Measurements from ENCODE around the gene DTX3. TPM values are rescaled to one million over a fixed set of nuclear protein-coding genes. Genes with fewer than 3 reads are reported as not detected.
"Not testable (repeated sequence)": the region's sequence is repeated elsewhere in the genome, so short reads cannot be mapped to it uniquely, and the experiment has no call there.

The DTX3 gene
- total and polyA plus RNA-seq, 12 donors = 16.9 to 58.2 (median 22.2) TPM

GRCh38 chr12:57632073-57632957, 27.7 kb downstream of the DTX3 start:
- 1% methylated on average over 60 to 67 of the region's 67 CpGs for WGBS, 2 donors
- Histone ChIP-seq H3K4me3 (peak overlapping the region; percentile 57 to 78 (median 65)), H3K27ac (peak overlapping the region in 5 of 10 donors; percentile 13 to 49 (median 28)), H3K36me3 (no peaks in the 10 kb centered on the region), H3K27me3 (peaks cover 6 to 89% (median 60%) of the 10 kb centered on the region in 7 donors), H3K9me3 (no peaks in the 10 kb centered on the region), H3K4me1 (peaks cover 0 to 31% (median 21%) of the 10 kb centered on the region in 9 donors)
- intact Hi-C loops (cut with DNase I) = loop anchor here in 3 of 10 donors (2.0 to 5.0 kb wide), 2 partner anchors 50 to 175 kb away; partner anchors contain the start of genes GLI1 (in 2 of the 3) and INHBE (in 2 of the 3)
- DNase-seq (no peak), ATAC-seq (peak; percentile 30 to 67 (median 48))
- peak in 1 of 9 donors; percentile 8 for TF ChIP-seq CTCF (IDR thresholded peaks at IDR 0.05)

GRCh38 chr12:57632958-57633840, 28.6 kb downstream of the DTX3 start, which contains the start of gene B4GALNT1:
TSS of gene B4GALNT1 (minus strand) at chr12:57633201. CDS start at chr12:57632132, 1,069 bp downstream.
- intact Hi-C loops (cut with DNase I) = loop anchor here in 3 of 10 donors (2.0 to 5.0 kb wide), 2 partner anchors 50 to 176 kb away; partner anchors contain the start of genes GLI1 (in 2 of the 3) and INHBE (in 2 of the 3)
- Histone ChIP-seq H3K4me1 (peaks cover 0 to 24% (median 15%) of the 10 kb centered on the region in 9 donors), H3K36me3 (no peaks in the 10 kb centered on the region), H3K4me3 (peak within 1 kb of the TSS; percentile 57 to 78 (median 65)), H3K27ac (peak within 1 kb of the TSS in 5 of 10 donors; percentile 13 to 49 (median 28)), H3K9me3 (no peaks in the 10 kb centered on the region), H3K27me3 (peaks cover 6 to 85% (median 54%) of the 10 kb centered on the region in 7 donors)
- DNase-seq (peak; percentile 36 to 71), ATAC-seq (peak; percentile 80 to 91 (median 88))
- TF ChIP-seq CTCF (IDR thresholded peaks at IDR 0.05) = peak; percentile 82 to 94 (median 87)
- WGBS, 2 donors = 3% methylated on average over 58 of the region's 58 CpGs

GRCh38 chr12:57636731-57637130, 32.1 kb downstream of the DTX3 start:
- DNase-seq; H3K36me3 ChIP-seq; intact Hi-C loops (cut with DNase I); ATAC-seq; H3K9me3 ChIP-seq; H3K4me3 ChIP-seq; H3K27ac ChIP-seq: not testable (repeated sequence)
- Histone ChIP-seq H3K27me3 (peaks cover 2 to 79% (median 55%) of the 10 kb centered on the region in 7 donors), H3K4me1 (peaks cover 0 to 19% (median 12%) of the 10 kb centered on the region in 9 donors)
- 87% methylated on average over 9 of the region's 9 CpGs for WGBS, 2 donors

GRCh38 chr12:57637364-57637763, 32.7 kb downstream of the DTX3 start:
- H3K9me3 ChIP-seq = no peaks in the 10 kb centered on the region
- no peaks in the 10 kb centered on the region for H3K36me3 ChIP-seq
- H3K27me3 ChIP-seq = peaks cover 0 to 78% (median 51%) of the 10 kb centered on the region in 7 donors
- TF ChIP-seq CTCF (IDR thresholded peaks at IDR 0.05) = peak in 1 of 9 donors; percentile 16
- DNase-seq (no peak), ATAC-seq (no peak)
- no peak overlapping the region for H3K4me3 ChIP-seq
- WGBS, 2 donors = 64 to 72% methylated on average over 3 of the region's 3 CpGs
- no peak overlapping the region for H3K27ac ChIP-seq
- intact Hi-C loops (cut with DNase I) = no loop called here
- H3K4me1 ChIP-seq = peaks cover 0 to 13% (median 6%) of the 10 kb centered on the region in 9 donors

Measured in heart right ventricle (tissue), 16 donors.